ENCODE results near the gene GABRB3. TPM values are rescaled to one million over a fixed set of nuclear protein-coding genes. Genes with fewer than 3 reads are reported as not detected.
"Not testable (repeated sequence)": the region's sequence is repeated elsewhere in the genome, so short reads cannot be mapped to it uniquely, and the experiment has no call there.

The GABRB3 gene
- polyA plus RNA-seq, 3 donors = 0.34 to 2.1 (median 1.1) TPM

GRCh38 chr15:26744894-26745293 is 28.0 kb downstream of the GABRB3 start:
- no peak overlapping the region for H3K27ac ChIP-seq (ENCODE audit: low read depth, low read length)
- WGBS, 3 donors = 61 to 72% (median 67%) methylated on average over 7 of the region's 7 CpGs

GRCh38 chr15:26739791-26740190 is 33.1 kb downstream of the GABRB3 start:
- no peak overlapping the region for H3K27ac ChIP-seq (ENCODE audit: low read depth, low read length)
- WGBS, 3 donors = 24 to 53% (median 39%) methylated on average over 7 of the region's 7 CpGs

GRCh38 chr15:26738996-26739395 is 33.9 kb downstream of the GABRB3 start:
- 58 to 79% (median 79%) methylated on average over 9 of the region's 9 CpGs for WGBS, 3 donors
- H3K27ac ChIP-seq (ENCODE audit: low read depth, low read length) = no peak overlapping the region

GRCh38 chr15:26736502-26737248 is 36.2 kb downstream of the GABRB3 start:
- 66 to 68% (median 67%) methylated on average over 11 of the region's 11 CpGs for WGBS, 3 donors
- no peak overlapping the region for H3K27ac ChIP-seq (ENCODE audit: low read depth, low read length)

GRCh38 chr15:26731965-26732364 is 40.9 kb downstream of the GABRB3 start:
- no peak overlapping the region for H3K27ac ChIP-seq (ENCODE audit: low read depth, low read length)
- 74 to 92% (median 85%) methylated on average over 5 of the region's 5 CpGs for WGBS, 3 donors

- no peak overlapping the region for H3K27ac ChIP-seq (ENCODE audit: low read depth, low read length)
Observed at GRCh38 chr15:26729581-26729980, 43.3 kb downstream of the GABRB3 start.

- H3K27ac ChIP-seq (ENCODE audit: low read depth, low read length) = no peak overlapping the region
- 65 to 68% (median 68%) methylated on average over 5 of the region's 5 CpGs for WGBS, 3 donors
Observed at GRCh38 chr15:26729030-26729429, 43.8 kb downstream of the GABRB3 start.

GRCh38 chr15:26724381-26725150 is 48.3 kb downstream of the GABRB3 start:
- WGBS, 3 donors = 77 to 91% (median 80%) methylated on average over 2 of the region's 2 CpGs
- no peak overlapping the region for H3K27ac ChIP-seq (ENCODE audit: low read depth, low read length)

- 31 to 41% (median 40%) methylated on average over 5 of the region's 5 CpGs for WGBS, 3 donors
- no peak overlapping the region for H3K27ac ChIP-seq (ENCODE audit: low read depth, low read length)
Observed at GRCh38 chr15:26722621-26723160, 50.2 kb downstream of the GABRB3 start.

GRCh38 chr15:26721232-26721967 is 51.5 kb downstream of the GABRB3 start:
- WGBS, 3 donors = 26 to 44% (median 26%) methylated on average over 5 of the region's 5 CpGs
- no peak overlapping the region for H3K27ac ChIP-seq (ENCODE audit: low read depth, low read length)

- WGBS, 3 donors = 28 to 44% (median 33%) methylated on average over 5 of the region's 5 CpGs
- no peak overlapping the region for H3K27ac ChIP-seq (ENCODE audit: low read depth, low read length)
Observed at GRCh38 chr15:26720546-26720945, 52.3 kb downstream of the GABRB3 start.

GRCh38 chr15:26719866-26720265 is 53.0 kb downstream of the GABRB3 start:
- WGBS, 3 donors = 21 to 40% (median 31%) methylated on average over 5 of the region's 5 CpGs
- not testable (repeated sequence) for H3K27ac ChIP-seq (ENCODE audit: low read depth, low read length)

GRCh38 chr15:26716069-26716468 is 56.8 kb downstream of the GABRB3 start:
- no peak overlapping the region for H3K27ac ChIP-seq (ENCODE audit: low read depth, low read length)
- 67 to 83% (median 77%) methylated on average over 3 of the region's 3 CpGs for WGBS, 3 donors

GRCh38 chr15:26713498-26713897 is 59.4 kb downstream of the GABRB3 start:
- WGBS, 3 donors = 86 to 91% (median 90%) methylated on average over 5 of the region's 5 CpGs
- no peak overlapping the region for H3K27ac ChIP-seq (ENCODE audit: low read depth, low read length)

GRCh38 chr15:26712335-26712734 is 60.5 kb downstream of the GABRB3 start:
- whole genome bisulfite sequencing, 3 donors = 63 to 84% (median 83%) methylated on average over 5 of the region's 5 CpGs
- H3K27ac ChIP-seq (ENCODE audit: low read depth, low read length) = no peak overlapping the region

GRCh38 chr15:26711445-26711844 is 61.4 kb downstream of the GABRB3 start:
- WGBS, 3 donors = 58 to 71% (median 58%) methylated on average over 10 of the region's 10 CpGs
- H3K27ac ChIP-seq (ENCODE audit: low read depth, low read length) = no peak overlapping the region

GRCh38 chr15:26702381-26702780 is 70.5 kb downstream of the GABRB3 start:
- H3K27ac ChIP-seq (ENCODE audit: low read depth, low read length) = no peak overlapping the region
- WGBS, 3 donors = 25 to 48% (median 38%) methylated on average over 1 of the region's 1 CpG

- 34 to 50% (median 35%) methylated on average over 5 of the region's 5 CpGs for WGBS, 3 donors
- H3K27ac ChIP-seq (ENCODE audit: low read depth, low read length) = no peak overlapping the region
Observed at GRCh38 chr15:26698555-26698954, 74.3 kb downstream of the GABRB3 start.

GRCh38 chr15:26697913-26698312 is 75.0 kb downstream of the GABRB3 start:
- no peak overlapping the region for H3K27ac ChIP-seq (ENCODE audit: low read depth, low read length)
- 52 to 67% (median 55%) methylated on average over 6 of the region's 6 CpGs for WGBS, 3 donors

Measured in adipose tissue (tissue), 3 donors.